Left colon (tissue), 2 donors: ENCODE data around the gene ARL10. TPM values are rescaled to one million over a fixed set of nuclear protein-coding genes. Genes with fewer than 3 reads are reported as not detected.
A peak's percentile ranks its signal among the peaks of the same experiment; 100 is the strongest.

Experiments
- ATAC-seq: fragments of 200-7000 bp; cut with Tn5 transposase; one replicate; pipeline ENCODE4 v1.9.1; 2020; ENCODE audit warnings: mild to moderate bottlenecking, moderate library complexity
- DNase-seq, 2 donors: peaks; one replicate each; pipeline ENCODE4 v3.0.0-alpha.2; 2020
- intact Hi-C, 2 donors: fragments of 100-400 bp; cut with DNase I in 1 of 2; cut with micrococcal nuclease in 1 of 2; formaldehyde crosslinking; loops; one replicate each; pipeline versions ENCODE4 v1.11.2 to v1.14.0; 2022; cut with DNase I, micrococcal nuclease
- microRNA-seq, 2 donors: library from miRNA; unstranded; fragments of <30 nt; microRNA quantifications; one replicate each; pipeline versions ENCODE4 v1.1.0 to v1.2.0, GENCODE V29; 2020
- total RNA-seq, 2 donors: library from RNA; stranded (reverse); fragmentation: NEBNext Ultra II Directional; extraction: Animal tissue kit (Norgen Biotek cat#: 25700); gene quantifications; one replicate each; pipeline ENCODE4 v1.2.1, GENCODE V29; 2021
- donor health status: DM: no; HTN: no; CAD: no.
- donor health status: DM: yes; HTN: yes; CAD: no.

ARL10 gene
- total RNA-seq, 2 donors from 2014 or later, result 1.0 to 1.8 TPM

GRCh38 chr5:176424181-176424580, 58.9 kb downstream of the ARL10 start:
- DNase-seq, result no peak
- ATAC-seq, result peak; percentile 22
- intact Hi-C loops, result no loop called here

GRCh38 chr5:176425138-176425537, 59.9 kb downstream of the ARL10 start:
- no peak for DNase-seq

GRCh38 chr5:176425791-176426190, 60.5 kb downstream of the ARL10 start:
- no peak for ATAC-seq
- DNase-seq, result no peak
- intact Hi-C loops, result no loop called here

More at GRCh38 chr5:176425138-176425537, 59.9 kb downstream of the ARL10 start:
- intact Hi-C loops, result no loop called here
- ATAC-seq, result peak; percentile 71

GRCh38 chr5:176426876-176427275, 61.6 kb downstream of the ARL10 start:
- intact Hi-C loops, result no loop called here
- no peak for DNase-seq
- no peak for ATAC-seq

GRCh38 chr5:176427971-176428370, 62.7 kb downstream of the ARL10 start:
- intact Hi-C loops, result no loop called here
- no peak for DNase-seq
- peak; percentile 75 for ATAC-seq

- no peak for DNase-seq
- intact Hi-C loops, result no loop called here
- no peak for ATAC-seq
Measured at GRCh38 chr5:176429972-176430371, 64.7 kb downstream of the ARL10 start.

Small RNA genes lying within 50 kb of the gene (microRNA-seq; reads per million reads assigned to microRNA genes)
- 2.1 to 10.9 reads per million in 2 donors for gene MIR1271

Other genes starting within 250 kb of the ARL10 start
- 10 to 100 TPM; 22.5 to 28.7 TPM for gene SIMC1, start 127.1 kb upstream of the ARL10 start, total RNA-seq
- 10 to 100 TPM; 83.4 to 93.5 TPM for gene KIAA1191, start 3.7 kb upstream of the ARL10 start, total RNA-seq
- 10 to 100 TPM; 15.9 to 24.9 TPM for gene NOP16, start 23.1 kb downstream of the ARL10 start, total RNA-seq
- 100 to 1,000 TPM; 194 to 226 TPM for gene HIGD2A, start 23.3 kb downstream of the ARL10 start, total RNA-seq
- 100 to 1,000 TPM; 279 to 282 TPM for gene CLTB, start 51.1 kb downstream of the ARL10 start, total RNA-seq
- gene FAF2, start 82.9 kb downstream of the ARL10 start, total RNA-seq, result 10 to 100 TPM; 32.6 to 39.1 TPM
- 10 to 100 TPM; 72.5 to 79.6 TPM for gene RNF44, start 171.9 kb downstream of the ARL10 start, total RNA-seq
- gene CDHR2, start 183.9 kb downstream of the ARL10 start, total RNA-seq, result 100 to 1,000 TPM in 1 of 2 donors, 10 to 100 TPM in 1; 93.4 to 141 TPM
- gene GPRIN1, start 244.7 kb downstream of the ARL10 start, total RNA-seq, result 1 to 10 TPM; 1.7 to 1.9 TPM